Right renal pelvis (tissue), 4 donors: ENCODE data around the gene MFSD1. TPM values are rescaled to one million over a fixed set of nuclear protein-coding genes. Genes with fewer than 3 reads are reported as not detected.
"Not testable (repeated sequence)": the region's sequence is repeated elsewhere in the genome, so short reads cannot be mapped to it uniquely, and the experiment has no call there.

Experiments
- DNase-seq, 4 donors: peaks; one replicate each; pipeline ENCODE4 v3.0.0-alpha.2; 2013; ENCODE audit warnings: low read depth in 4 of 4, low spot score in 3 of 4, missing footprints in 1 of 4
- polyA plus RNA-seq, 4 donors: library from polyadenylated mRNA; unstranded; fragments of 120-200 nt; gene quantifications; one replicate each; pipeline ENCODE4 v1.2.1, GENCODE V29; 2013; ENCODE audit not compliant: insufficient read length in 4 of 4

MFSD1 gene
- polyA plus RNA-seq, 4 donors, result 51.0 to 59.0 (median 55.3) TPM

- no peak for DNase-seq
Measured at GRCh38 chr3:158775426-158776410, 26.1 kb upstream of the MFSD1 start.

- DNase-seq, result no peak
Measured at GRCh38 chr3:158776531-158776930, 25.3 kb upstream of the MFSD1 start.

GRCh38 chr3:158777161-158777873 lies 24.5 kb upstream of the MFSD1 start:
- DNase-seq, result no peak

GRCh38 chr3:158780766-158781165 lies 21.1 kb upstream of the MFSD1 start:
- DNase-seq, result no peak

GRCh38 chr3:158781191-158781590 lies 20.7 kb upstream of the MFSD1 start:
- DNase-seq, result no peak

- no peak for DNase-seq
Measured at GRCh38 chr3:158781849-158782248, 20.0 kb upstream of the MFSD1 start.

GRCh38 chr3:158782283-158782989 lies 19.4 kb upstream of the MFSD1 start:
- DNase-seq, result no peak

GRCh38 chr3:158783051-158783450 lies 18.8 kb upstream of the MFSD1 start:
- DNase-seq, result no peak

GRCh38 chr3:158785972-158786371 lies 15.9 kb upstream of the MFSD1 start:
- DNase-seq, result no peak

- DNase-seq, result no peak
Measured at GRCh38 chr3:158788446-158788845, 13.4 kb upstream of the MFSD1 start.

- DNase-seq, result no peak
Measured at GRCh38 chr3:158789592-158789991, 12.3 kb upstream of the MFSD1 start.

GRCh38 chr3:158790901-158791589 lies 10.8 kb upstream of the MFSD1 start:
- no peak for DNase-seq

- DNase-seq, result not testable (repeated sequence)
Measured at GRCh38 chr3:158791590-158791920, 10.3 kb upstream of the MFSD1 start.

- DNase-seq, result no peak
Measured at GRCh38 chr3:158792709-158793108, 9.1 kb upstream of the MFSD1 start.

GRCh38 chr3:158794206-158794605 lies 7.6 kb upstream of the MFSD1 start:
- DNase-seq, result no peak

- no peak for DNase-seq
Measured at GRCh38 chr3:158794936-158795518, 6.8 kb upstream of the MFSD1 start.

- no peak for DNase-seq
Measured at GRCh38 chr3:158801201-158801600, 653 bp upstream of the MFSD1 start.

GRCh38 chr3:158802409-158803268 lies 785 bp downstream of the MFSD1 start:
- no peak for DNase-seq

- DNase-seq, result no peak
Measured at GRCh38 chr3:158804441-158804840, 2.6 kb downstream of the MFSD1 start.
